Body of pancreas (tissue), 4 donors: Measurements from ENCODE around the gene GJA5. TPM values are rescaled to one million over a fixed set of nuclear protein-coding genes. Genes with fewer than 3 reads are reported as not detected.

Experiments
- ATAC-seq: fragments of 150-250 bp; one replicate; pipeline ENCODE4 v1.9.1; 2016
- DNase-seq, 4 donors: peaks; one replicate each; pipeline ENCODE4 v3.0.0-alpha.2; 2019
- H3K27ac ChIP-seq, 4 donors: fragments of 200-600 bp; sonication (generic); 1 replicate in 3 of 4; 2 replicates in 1 of 4; pipeline versions ENCODE4 v1.5.1 to v1.6.1; 2016 to 2019; ENCODE audit warnings: mild to moderate bottlenecking in 1 of 4, mixed read lengths in 1 of 4, moderate library complexity in 1 of 4
- H3K27me3 ChIP-seq, 2 donors: fragments of 200-600 bp; sonication (generic); one replicate each; pipeline ENCODE4 v1.6.0; 2016; ENCODE audit warnings: mild to moderate bottlenecking in 1 of 2
- H3K36me3 ChIP-seq, 2 donors: fragments of 200-600 bp; sonication (generic); replicated peaks in 1 of 2; 2 replicates each; pipeline ENCODE4 v1.5.1; 2016; ENCODE audit warnings: low read depth in 2 of 2; ENCODE audit not compliant: insufficient read depth in 1 of 2
- H3K4me1 ChIP-seq: fragments of 200-600 bp; sonication (generic); one replicate; pipeline ENCODE4 v1.6.0; 2016
- H3K4me3 ChIP-seq, 2 donors: fragments of 200-600 bp; sonication (generic); 1 replicate in 1 of 2; 2 replicates in 1 of 2; pipeline ENCODE4 v1.5.1; 2016 to 2019
- H3K9me3 ChIP-seq, 3 donors: fragments of 200-600 bp; sonication (generic); 1 replicate in 2 of 3; 2 replicates in 1 of 3; pipeline ENCODE4 v1.5.1; 2016
- POLR2A ChIP-seq, 3 donors: fragments of 450-650 bp; IDR thresholded peaks; one replicate each; pipeline ENCODE4 v1.6.1; 2016; ENCODE audit warnings: antibody characterized with exemption in 3 of 3, mild to moderate bottlenecking in 2 of 3
- WGBS, 2 donors: methylation state at CpG; one replicate each; pipeline ENCODE4 v1.1.5; 2017; 5-methylcytosine and 5-hydroxymethylcytosine counted together
- intact Hi-C: fragments of 100-400 bp; cut with DNase I; formaldehyde crosslinking; loops from one replicate; pipeline ENCODE4 v1.15.1; 2023
- total RNA-seq, 2 donors: library from RNA; depleted of rRNA; stranded (reverse); fragments of >200 nt; gene quantifications; one replicate each; pipeline ENCODE4 v1.1.0, GENCODE V29; 2016
- TF ChIP-seq, protein P1 (sequence below), 7 experiments: fragments of 450-650 bp in 4 of 7; fragments of 200-600 bp in 3 of 7; sonication (generic) in 3 of 7; IDR thresholded peaks; one replicate each; pipeline ENCODE4 v1.5.1; 2016 to 2019; ENCODE audit warnings: antibody characterized with exemption in 7 of 7

The GJA5 gene
- total RNA-seq, 2 donors from 2014 or later: 0.99 to 8.8 TPM

DNA sequence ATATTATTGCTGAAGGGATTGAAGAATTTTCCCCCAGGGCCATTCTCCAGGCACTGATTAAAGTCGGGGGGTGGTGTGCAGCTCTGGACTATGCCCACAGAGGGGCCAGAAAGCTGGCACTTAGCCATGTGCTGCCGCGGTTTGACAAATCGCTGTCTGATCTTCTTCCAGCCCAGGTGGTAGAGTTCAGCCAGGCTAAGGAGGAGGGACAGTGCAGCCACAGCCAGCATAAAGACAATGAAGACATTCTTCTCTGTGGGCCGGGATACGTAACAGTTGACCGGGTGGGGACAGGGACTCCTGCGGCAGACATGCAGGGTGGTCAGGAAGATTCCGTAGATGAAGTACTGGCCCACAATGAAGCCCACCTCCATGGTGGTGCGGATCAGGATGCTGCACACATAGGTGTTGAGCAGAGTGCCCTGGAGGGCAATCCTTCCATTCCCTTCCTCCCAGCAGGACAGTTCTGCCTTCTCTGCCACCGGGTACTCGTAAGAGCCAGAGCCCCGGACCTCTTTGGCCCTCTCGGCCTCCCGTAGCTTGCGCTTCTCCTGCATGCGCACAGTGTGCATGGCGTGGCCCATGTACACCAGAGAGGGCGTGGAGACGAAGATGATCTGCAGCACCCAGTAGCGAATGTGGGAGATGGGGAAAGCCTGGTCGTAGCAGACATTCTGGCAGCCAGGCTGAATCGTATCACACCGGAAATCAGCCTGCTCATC, 1.9 kb downstream of the GJA5 start:
- no peak overlapping the region for H3K4me3 ChIP-seq
- ATAC-seq (no peak), DNase-seq (no peak)
- TF ChIP-seq POLR2A (IDR thresholded peaks at IDR 0.05): no peak
- TF ChIP-seq, protein P1, sequence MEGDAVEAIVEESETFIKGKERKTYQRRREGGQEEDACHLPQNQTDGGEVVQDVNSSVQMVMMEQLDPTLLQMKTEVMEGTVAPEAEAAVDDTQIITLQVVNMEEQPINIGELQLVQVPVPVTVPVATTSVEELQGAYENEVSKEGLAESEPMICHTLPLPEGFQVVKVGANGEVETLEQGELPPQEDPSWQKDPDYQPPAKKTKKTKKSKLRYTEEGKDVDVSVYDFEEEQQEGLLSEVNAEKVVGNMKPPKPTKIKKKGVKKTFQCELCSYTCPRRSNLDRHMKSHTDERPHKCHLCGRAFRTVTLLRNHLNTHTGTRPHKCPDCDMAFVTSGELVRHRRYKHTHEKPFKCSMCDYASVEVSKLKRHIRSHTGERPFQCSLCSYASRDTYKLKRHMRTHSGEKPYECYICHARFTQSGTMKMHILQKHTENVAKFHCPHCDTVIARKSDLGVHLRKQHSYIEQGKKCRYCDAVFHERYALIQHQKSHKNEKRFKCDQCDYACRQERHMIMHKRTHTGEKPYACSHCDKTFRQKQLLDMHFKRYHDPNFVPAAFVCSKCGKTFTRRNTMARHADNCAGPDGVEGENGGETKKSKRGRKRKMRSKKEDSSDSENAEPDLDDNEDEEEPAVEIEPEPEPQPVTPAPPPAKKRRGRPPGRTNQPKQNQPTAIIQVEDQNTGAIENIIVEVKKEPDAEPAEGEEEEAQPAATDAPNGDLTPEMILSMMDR (IDR thresholded peaks at IDR 0.05): no peak
- no peaks in the 10 kb centered on the region for H3K4me1 ChIP-seq
- H3K27ac ChIP-seq: no peak overlapping the region
- no peaks in the 10 kb centered on the region for H3K27me3 ChIP-seq
- WGBS, 2 donors: 80 to 83% methylated on average over 24 of the region's 24 CpGs
- no peaks in the 10 kb centered on the region for H3K36me3 ChIP-seq
- intact Hi-C loops: no loop called here
- no peaks in the 10 kb centered on the region for H3K9me3 ChIP-seq

DNA sequence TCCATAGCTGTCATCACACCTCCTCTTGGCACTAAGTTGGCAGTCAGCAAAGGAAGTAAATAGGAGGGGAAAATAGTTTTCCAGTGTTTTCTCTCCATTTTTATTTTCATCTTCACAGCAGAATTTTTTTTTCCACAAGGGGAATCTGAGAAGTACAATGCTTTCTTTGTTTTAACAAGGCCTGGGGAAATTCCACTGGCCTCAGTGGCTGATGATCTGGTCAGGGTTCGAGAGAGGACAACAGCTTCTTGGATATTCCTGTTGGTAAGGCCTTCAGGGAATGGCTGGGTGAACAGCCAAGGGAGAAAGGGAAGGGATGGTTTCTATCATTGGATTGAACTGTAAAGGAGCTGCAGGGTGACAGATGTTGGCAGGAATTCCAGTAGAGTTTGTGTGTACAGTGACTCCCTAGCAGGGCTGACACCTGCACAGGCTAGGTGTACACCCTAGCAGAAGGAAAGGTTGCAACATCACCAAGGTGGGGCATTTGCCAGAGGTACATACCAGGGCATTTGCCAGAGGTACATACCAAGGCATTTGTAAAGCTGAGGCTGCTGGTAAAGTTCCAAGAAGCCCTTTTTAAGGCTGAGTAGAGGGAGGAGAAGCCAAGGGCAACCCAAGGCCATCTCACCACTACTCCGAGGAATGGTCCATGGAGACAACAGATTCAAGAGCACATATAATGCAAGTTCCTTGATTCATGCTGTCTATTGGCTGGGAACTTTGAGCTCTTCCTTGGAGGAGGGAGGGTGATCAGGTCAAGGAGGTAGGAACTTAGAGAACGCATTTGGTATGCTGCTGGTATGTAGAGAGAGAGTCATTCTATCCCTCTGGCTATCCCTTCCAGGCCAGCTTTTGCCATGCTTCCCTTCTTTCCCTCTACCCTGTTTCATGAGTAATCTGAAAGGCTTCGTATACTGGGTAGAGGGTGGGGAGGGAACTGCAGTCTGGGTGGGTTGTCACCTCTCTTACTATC, 3.1 kb downstream of the GJA5 start:
- Histone ChIP-seq H3K36me3 (no peaks in the 10 kb centered on the region), H3K9me3 (no peaks in the 10 kb centered on the region), H3K27ac (no peak overlapping the region), H3K4me1 (no peaks in the 10 kb centered on the region), H3K27me3 (no peaks in the 10 kb centered on the region), H3K4me3 (no peak overlapping the region)
- intact Hi-C loops: no loop called here
- no peak for TF ChIP-seq POLR2A (IDR thresholded peaks at IDR 0.05)
- TF ChIP-seq, protein P1 (IDR thresholded peaks at IDR 0.05): no peak
- WGBS, 2 donors: 66 to 68% methylated on average over 4 of the region's 4 CpGs
- ATAC-seq: no peak
- peak in 2 of 4 donors; percentile 32 to 54 for DNase-seq

DNA sequence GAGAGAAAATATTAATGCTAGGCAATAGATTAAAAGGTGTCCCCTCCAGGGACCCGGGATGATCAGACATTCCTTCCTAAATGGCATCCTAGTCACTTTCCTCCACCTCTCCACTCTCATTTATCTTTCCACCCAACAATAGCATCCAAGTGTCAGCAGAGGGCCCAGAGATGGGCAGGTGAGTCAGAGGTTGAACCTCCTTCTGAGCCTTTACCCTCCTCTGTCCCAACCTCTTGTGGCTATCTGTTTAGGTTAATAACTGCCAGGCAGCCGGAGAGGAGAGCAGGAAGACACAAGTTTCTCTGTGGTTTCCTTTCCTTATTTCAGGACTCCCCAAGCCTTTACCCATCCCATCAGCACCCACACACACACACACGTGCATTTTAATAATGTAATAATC, 4.1 kb downstream of the GJA5 start:
- Histone ChIP-seq H3K4me3 (no peak overlapping the region), H3K27ac (no peak overlapping the region), H3K36me3 (no peaks in the 10 kb centered on the region), H3K4me1 (no peaks in the 10 kb centered on the region), H3K27me3 (no peaks in the 10 kb centered on the region), H3K9me3 (no peaks in the 10 kb centered on the region)
- no peak for ATAC-seq
- TF ChIP-seq POLR2A (IDR thresholded peaks at IDR 0.05): no peak
- TF ChIP-seq, protein P1 (IDR thresholded peaks at IDR 0.05): no peak
- 63 to 68% methylated on average over 3 of the region's 3 CpGs for WGBS, 2 donors
- intact Hi-C loops: no loop called here
- no peak for DNase-seq

DNA sequence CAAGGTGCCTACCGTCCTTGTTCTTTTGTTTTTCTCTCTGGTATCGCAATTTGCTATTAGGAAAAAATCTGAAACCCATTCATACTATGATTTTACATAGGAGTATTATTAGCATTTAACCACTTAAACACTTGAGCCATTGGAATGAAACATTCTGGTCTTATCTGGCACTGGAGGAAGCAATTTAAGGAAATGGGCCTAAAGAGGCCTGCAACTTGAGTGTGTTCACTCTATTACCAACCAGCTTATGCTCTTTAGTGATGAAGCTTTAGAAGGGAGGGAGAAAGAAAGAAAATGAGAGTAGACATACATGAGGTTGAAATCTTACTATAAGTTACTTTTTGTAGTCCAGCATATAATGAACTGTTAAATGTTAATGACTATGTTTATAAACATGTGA, 5.7 kb downstream of the GJA5 start:
- no peak for ATAC-seq
- H3K4me1 ChIP-seq: no peaks in the 10 kb centered on the region
- 91% methylated on average over 2 of the region's 2 CpGs for WGBS, 2 donors
- intact Hi-C loops: no loop called here
- H3K4me3 ChIP-seq: no peak overlapping the region
- no peak overlapping the region for H3K27ac ChIP-seq
- no peak for TF ChIP-seq POLR2A (IDR thresholded peaks at IDR 0.05)
- TF ChIP-seq, protein P1 (IDR thresholded peaks at IDR 0.05): no peak
- H3K27me3 ChIP-seq: no peaks in the 10 kb centered on the region
- no peaks in the 10 kb centered on the region for H3K36me3 ChIP-seq
- no peaks in the 10 kb centered on the region for H3K9me3 ChIP-seq
- DNase-seq: no peak
